IMR-90 (cell line): ENCODE measurements around the gene SLC25A33. TPM values are rescaled to one million over a fixed set of nuclear protein-coding genes. Genes with fewer than 3 reads are reported as not detected.

Experiments used
- ATAC-seq: fragments of 200-7000 bp; cut with Tn5 transposase; 2 replicates; pipeline ENCODE4 v1.9.1; 2020; ENCODE audit warnings: low read depth, mild to moderate bottlenecking, moderate library complexity
- BruUV-seq: library from RNA; stranded (reverse); fragments of 400-500 nt; replicated peaks from 2 replicates; lab custom pipeline; 2021; lab: Mats Ljungman, UMichigan
- CTCF ChIA-PET: fragments of 300-600 bp; formaldehyde crosslinking; extraction: SDS; loops from one replicate; lab custom pipeline; 2021; ENCODE audit warnings: antibody characterized with exemption; lab: Yijun Ruan, JAX
- POLR2A ChIA-PET: fragments of 300-600 bp; sonication (Branson Sonifier 250); formaldehyde crosslinking; loops from one replicate; lab custom pipeline; 2022; ENCODE audit warnings: antibody characterized with exemption; ENCODE audit not compliant: unreplicated experiment; lab: Charles Lee
- DNase-seq: peaks from one replicate; pipeline ENCODE4 v3.0.0; 2013
- H2AFZ ChIP-seq: replicated peaks from 2 replicates; pipeline ENCODE3; 2013; ENCODE audit warnings: low read length, mild to moderate bottlenecking; ENCODE audit not compliant: poor library complexity
- H2AK5ac ChIP-seq: 2 replicates; pipeline ENCODE4 v1.6.1; 2013; ENCODE audit warnings: low read depth, low read length, inconsistent platforms
- H2AK9ac ChIP-seq: replicated peaks from 2 replicates; pipeline ENCODE3; 2013; ENCODE audit warnings: mild to moderate bottlenecking, low read depth, low read length, moderate library complexity; ENCODE audit not compliant: poor library complexity
- H2BK120ac ChIP-seq: 2 replicates; pipeline ENCODE4 v1.6.1; 2013; ENCODE audit warnings: low read depth, low read length, inconsistent platforms
- H2BK15ac ChIP-seq: 3 replicates; pipeline ENCODE4 v1.6.1; 2013; ENCODE audit warnings: low read depth, low read length, inconsistent platforms
- H2BK20ac ChIP-seq: 2 replicates; pipeline ENCODE4 v1.6.1; 2013; ENCODE audit warnings: low read depth, mild to moderate bottlenecking, inconsistent platforms, low read length, moderate library complexity
- H2BK5ac ChIP-seq: 2 replicates; pipeline ENCODE4 v1.6.1; 2013; ENCODE audit warnings: mild to moderate bottlenecking, low read depth, low read length, inconsistent platforms; ENCODE audit not compliant: poor library complexity, severe bottlenecking
- H3K14ac ChIP-seq: replicated peaks from 2 replicates; pipeline ENCODE4 v1.6.1; 2013; ENCODE audit warnings: low read depth, low read length, inconsistent platforms
- H3K18ac ChIP-seq: 2 replicates; pipeline ENCODE4 v1.6.1; 2013; ENCODE audit warnings: low read depth, low read length, control low read depth
- H3K23ac ChIP-seq: 2 replicates; pipeline ENCODE4 v1.6.1; 2013; ENCODE audit warnings: low read depth, low read length, inconsistent platforms
- H3K27ac ChIP-seq: 2 replicates; pipeline ENCODE4 v1.5.1; 2013; ENCODE audit warnings: mild to moderate bottlenecking, control low read depth, low read length; ENCODE audit not compliant: insufficient read depth
- H3K27me3 ChIP-seq: 2 replicates; pipeline ENCODE4 v1.6.1; 2013; ENCODE audit warnings: low read length; ENCODE audit not compliant: control insufficient read depth, insufficient read depth
- H3K36me3 ChIP-seq: 2 replicates; pipeline ENCODE4 v1.6.1; 2013; ENCODE audit warnings: low read length, mixed read lengths; ENCODE audit not compliant: control insufficient read depth, insufficient read depth
- H3K4ac ChIP-seq: 2 replicates; pipeline ENCODE4 v1.6.1; 2013; ENCODE audit warnings: low read depth, low read length, inconsistent platforms
- H3K4me1 ChIP-seq: 2 replicates; pipeline ENCODE4 v1.6.1; 2013; ENCODE audit warnings: low read length, mixed read lengths; ENCODE audit not compliant: control insufficient read depth, insufficient read depth
- H3K4me2 ChIP-seq: 2 replicates; pipeline ENCODE4 v1.6.1; 2013; ENCODE audit warnings: low read depth, mild to moderate bottlenecking, control low read depth, low read length, moderate library complexity
- H3K4me3 ChIP-seq: 2 replicates; pipeline ENCODE4 v1.5.1; 2013; ENCODE audit warnings: low read depth, mild to moderate bottlenecking, control low read depth, low read length, moderate library complexity; ENCODE audit not compliant: insufficient read depth
- H3K56ac ChIP-seq: 2 replicates; pipeline ENCODE4 v1.6.1; 2013; ENCODE audit warnings: low read length, inconsistent platforms; ENCODE audit not compliant: insufficient read depth; ENCODE audit errors: extremely low read depth
- H3K79me1 ChIP-seq, 2 experiments: 2 replicates each; pipeline ENCODE4 v1.6.1; 2013; ENCODE audit warnings: low read length in 2 of 2, inconsistent platforms in 1 of 2, low read depth in 1 of 2
- H3K9ac ChIP-seq: 2 replicates; pipeline ENCODE4 v1.6.1; 2013; ENCODE audit warnings: low read depth, low read length, control low read depth
- H3K9me1 ChIP-seq: 2 replicates; pipeline ENCODE4 v1.6.1; 2013; ENCODE audit warnings: low read length, inconsistent platforms; ENCODE audit not compliant: insufficient read depth
- H3K9me3 ChIP-seq: 2 replicates; pipeline ENCODE4 v1.6.1; 2013; ENCODE audit warnings: low read length; ENCODE audit not compliant: control insufficient read depth, insufficient read depth
- H4K20me1 ChIP-seq: 2 replicates; pipeline ENCODE4 v1.6.1; 2013; ENCODE audit warnings: low read length, inconsistent platforms; ENCODE audit not compliant: insufficient read depth
- H4K5ac ChIP-seq: 2 replicates; pipeline ENCODE4 v1.6.1; 2013; ENCODE audit warnings: mild to moderate bottlenecking, low read depth, low read length, control low read depth
- H4K8ac ChIP-seq, 2 experiments: 2 replicates each; pipeline ENCODE4 v1.6.1; 2013; ENCODE audit warnings: low read depth in 2 of 2, low read length in 2 of 2, control low read depth in 1 of 2, inconsistent platforms in 1 of 2
- H4K91ac ChIP-seq: 2 replicates; pipeline ENCODE4 v1.6.1; 2013; ENCODE audit warnings: low read depth, low read length, inconsistent platforms; ENCODE audit not compliant: insufficient read depth
- BHLHE40 ChIP-seq: fragments of 150-350 bp; IDR thresholded peaks from 2 replicates; pipeline ENCODE4 v1.6.1; 2016; ENCODE audit warnings: mild to moderate bottlenecking, low read depth, low read length
- CEBPB ChIP-seq: IDR thresholded peaks from 2 replicates; pipeline ENCODE4 v1.6.1; 2012; ENCODE audit warnings: low read depth, low read length, improper control_type of control experiment
- CHD1 ChIP-seq: IDR thresholded peaks from 2 replicates; pipeline ENCODE4 v1.6.1; 2012; ENCODE audit warnings: low read depth, low read length, improper control_type of control experiment
- FOS ChIP-seq: fragments of 150-350 bp; IDR thresholded peaks from 2 replicates; pipeline ENCODE4 v1.6.1; 2016; ENCODE audit warnings: low read depth, low read length
- MAFK ChIP-seq: IDR thresholded peaks from 2 replicates; pipeline ENCODE4 v1.6.1; 2012; ENCODE audit warnings: low read depth, low read length, improper control_type of control experiment
- MAZ ChIP-seq: IDR thresholded peaks from 2 replicates; pipeline ENCODE4 v1.6.1; 2012; ENCODE audit warnings: low read depth, mild to moderate bottlenecking, low read length, improper control_type of control experiment, moderate library complexity, borderline replicate concordance
- MXI1 ChIP-seq: IDR thresholded peaks from 2 replicates; pipeline ENCODE4 v1.6.1; 2012; ENCODE audit warnings: low read depth, mild to moderate bottlenecking, low read length, moderate library complexity, borderline replicate concordance
- POLR2A ChIP-seq: IDR thresholded peaks from 2 replicates; pipeline ENCODE4 v1.6.1; 2012; ENCODE audit warnings: mild to moderate bottlenecking, low read depth, low read length
- RAD21 ChIP-seq: IDR thresholded peaks from 2 replicates; pipeline ENCODE4 v1.6.1; 2012; ENCODE audit warnings: low read length, improper control_type of control experiment
- RCOR1 ChIP-seq: IDR thresholded peaks from 2 replicates; pipeline ENCODE4 v1.6.1; 2012; ENCODE audit warnings: mild to moderate bottlenecking, low read length, improper control_type of control experiment; ENCODE audit not compliant: insufficient replicate concordance
- RFX5 ChIP-seq: IDR thresholded peaks from 2 replicates; pipeline ENCODE4 v1.8.0; 2012; ENCODE audit warnings: low read depth, mild to moderate bottlenecking, low read length, moderate library complexity
- SMC3 ChIP-seq: fragments of 150-350 bp; IDR thresholded peaks from 2 replicates; pipeline ENCODE4 v1.6.1; 2016; ENCODE audit warnings: low read depth, mild to moderate bottlenecking, antibody characterized with exemption, low read length, moderate library complexity
- WGBS, 2 experiments: methylation state at CpG; one replicate each; pipeline versions ENCODE4 v1.1.5 to v1.1.7; 2013; ENCODE audit warnings: missing lambda C conversion rate in 2 of 2; ENCODE audit not compliant: insufficient read length in 1 of 2; ENCODE audit errors: extremely low coverage in 2 of 2; 5-methylcytosine and 5-hydroxymethylcytosine counted together
- dilution Hi-C: fragments of 300-500 bp; cut with HindIII; formaldehyde crosslinking; loops from one replicate; pipeline ENCODE4 v1.14.3; 2018; ENCODE audit warnings: low sequenced_read_pairs; ENCODE audit not compliant: unreplicated experiment
- in situ Hi-C: fragments of 300-500 bp; cut with MboI; formaldehyde crosslinking; loops from 3 replicates; pipeline ENCODE4 v1.14.3; 2019; ENCODE audit warnings: low sequenced_read_pairs, inconsistent platforms, mixed read lengths
- intact Hi-C: fragments of 100-400 bp; cut with micrococcal nuclease; formaldehyde crosslinking; loops from 2 replicates; pipeline ENCODE4 v1.10.0; 2022
- polyA plus RNA-seq, 3 experiments: library from polyadenylated mRNA; depleted of rRNA; stranded (reverse); fragments of >200 nt; gene quantifications; 2 replicates each; pipeline ENCODE4 v1.2.3, GENCODE V29; 2012; ENCODE audit warnings: low replicate concordance in 1 of 3
- total RNA-seq: library from RNA; depleted of rRNA; stranded (reverse); fragments of >200 nt; gene quantifications from 2 replicates; pipeline ENCODE4 v1.2.3, GENCODE V29; 2012

SLC25A33 gene
- total and polyA plus RNA-seq, 2 of the 4 experiments (the other 2 are of a cell fraction) = 2.5 to 3.0 TPM

DNA sequence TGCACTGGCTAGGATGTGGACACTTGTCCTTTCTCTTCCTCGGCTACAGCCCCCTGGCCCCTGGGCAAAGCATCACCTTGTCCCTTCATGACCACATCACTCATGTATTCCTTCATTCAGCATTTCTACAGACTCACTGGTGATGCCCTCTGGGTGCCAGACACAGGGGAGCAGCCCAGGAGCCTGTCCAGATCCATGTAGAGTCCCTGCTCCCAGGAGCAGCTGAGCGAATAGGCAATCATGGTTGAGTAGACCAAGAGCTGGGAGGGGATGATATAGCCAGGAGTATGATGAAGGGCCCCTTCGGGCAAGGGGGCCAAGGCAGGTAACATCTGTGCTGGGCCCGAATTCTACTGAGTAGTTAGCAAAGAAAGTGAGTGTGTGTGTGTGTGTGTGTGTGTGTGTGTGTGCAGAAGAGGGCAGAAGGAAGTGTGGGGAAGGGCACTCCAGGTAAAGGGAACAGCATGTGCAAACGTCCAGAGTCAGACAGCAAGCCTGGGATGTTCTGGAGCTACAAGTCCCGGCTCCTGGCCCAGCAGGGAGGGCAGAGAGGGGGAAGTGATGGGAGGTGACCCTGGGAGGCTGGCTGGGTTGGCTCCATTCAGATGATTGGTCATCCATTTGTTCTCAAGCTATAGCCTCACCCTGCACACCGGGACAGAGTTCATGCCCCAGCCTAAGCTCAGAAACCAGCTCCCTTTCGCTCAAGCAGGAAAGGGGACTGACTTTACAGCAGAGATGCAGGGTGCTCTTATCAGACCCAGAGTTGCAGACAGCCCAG is 91.3 kb downstream of the SLC25A33 start:
- no peak for TF ChIP-seq CEBPB
- no peak for TF ChIP-seq SMC3
- no peak for TF ChIP-seq RFX5
- no peak for TF ChIP-seq RAD21
- no peak for TF ChIP-seq RCOR1
- no peak for TF ChIP-seq MAZ
- TF ChIP-seq FOS = no peak
- no peak for TF ChIP-seq POLR2A
- no peak for TF ChIP-seq MXI1
- TF ChIP-seq BHLHE40 = no peak
- no peak for TF ChIP-seq CHD1
- TF ChIP-seq MAFK = no peak
- ChIA-PET CTCF (interaction anchor here (0.6 to 0.7 kb wide), 2 partner anchors 73 to 320 kb away, joined by 3 read pairs; no protein-coding TSS in a partner anchor), POLR2A (no interaction called here)
- no peaks in the 10 kb centered on the region for H3K36me3 ChIP-seq
- peaks cover 3% of the 10 kb centered on the region; the same call in 1 of the 2 replicates for H3K9me3 ChIP-seq
- intact Hi-C loops = no loop called here
- DNase-seq (no peak), ATAC-seq (no peak)
- H3K56ac ChIP-seq = no peak overlapping the region
- H3K4ac ChIP-seq = no peak overlapping the region
- no peaks in the 10 kb centered on the region for H3K4me1 ChIP-seq
- H3K4me2 ChIP-seq = no peak overlapping the region
- no peak overlapping the region for H2BK20ac ChIP-seq
- H3K18ac ChIP-seq = no peak overlapping the region
- H3K27ac ChIP-seq = no peak overlapping the region
- no peak overlapping the region for H3K4me3 ChIP-seq
- 89% methylated on average over 5 of the region's 8 CpGs; no CpG with 5 or more reads in 1 of the 2 experiments for WGBS, 2 experiments
- in situ Hi-C loops = loop anchor here (5.0 kb wide), 1 partner anchor 237 kb away; no protein-coding TSS in a partner anchor
- H4K5ac ChIP-seq = no peak overlapping the region
- H3K23ac ChIP-seq = no peak overlapping the region
- H2BK15ac ChIP-seq = no peak overlapping the region
- dilution Hi-C loops = no loop called here
- no peak overlapping the region for H2AK5ac ChIP-seq
- no peak overlapping the region for H3K14ac ChIP-seq
- no peaks in the 10 kb centered on the region for H3K9me1 ChIP-seq
- H2BK120ac ChIP-seq = no peak overlapping the region
- H2AFZ ChIP-seq = peak overlapping the region; percentile 43
- no peaks in the 10 kb centered on the region for H4K20me1 ChIP-seq
- no TSS peak for BruUV-seq
- H3K27me3 ChIP-seq = peaks cover 11% of the 10 kb centered on the region
- no peaks in the 10 kb centered on the region for H3K79me1 ChIP-seq
- H4K8ac ChIP-seq = no peak overlapping the region
- H3K9ac ChIP-seq = no peak overlapping the region
- H2BK5ac ChIP-seq = no peak overlapping the region
- peak overlapping the region; percentile 65 for H2AK9ac ChIP-seq
- no peak overlapping the region for H4K91ac ChIP-seq
